ENCODE measurements around the gene HNRNPA2B1.

- TF ChIP-seq EZH2 (IDR thresholded peaks at IDR 0.05; ENCODE audit: borderline replicate concordance, insufficient read depth, low read depth, low read length, poor library complexity, severe bottlenecking) = no peak
- TF ChIP-seq CTCF (IDR thresholded peaks at IDR 0.05) = no peak
Measured at GRCh38 chr7:26149391-26149977, 51.1 kb downstream of the HNRNPA2B1 start.

Data from B cell (primary cell).